NCI-H1092 (cell line): ENCODE measurements around the gene MSH3.

Experiments used
- DNase-seq: peaks from one replicate; lab custom pipeline; 2025; lab: John Stamatoyannopoulos, UW

The MSH3 gene

GRCh38 chr5:80905405-80905804 lies 251.0 kb downstream of the MSH3 start:
- DNase-seq = no peak

- no peak for DNase-seq
These were observed 258.0 kb downstream of the MSH3 start for GRCh38 chr5:80912479-80912878.

GRCh38 chr5:80915716-80916115 lies 261.3 kb downstream of the MSH3 start:
- DNase-seq = no peak

GRCh38 chr5:80916676-80917075 lies 262.2 kb downstream of the MSH3 start:
- no peak for DNase-seq

GRCh38 chr5:80917631-80918030 lies 263.2 kb downstream of the MSH3 start:
- DNase-seq = peak; percentile 55

- DNase-seq = no peak
These were observed 265.3 kb downstream of the MSH3 start for GRCh38 chr5:80919678-80920196.

- DNase-seq = no peak
These were observed 265.9 kb downstream of the MSH3 start for GRCh38 chr5:80920333-80920732.

- no peak for DNase-seq
These were observed 266.6 kb downstream of the MSH3 start for GRCh38 chr5:80921026-80921425.

GRCh38 chr5:80925931-80926330 lies 271.5 kb downstream of the MSH3 start:
- no peak for DNase-seq
